ENCODE results near the gene ENDOD1. TPM values are rescaled to one million over a fixed set of nuclear protein-coding genes. Genes with fewer than 3 reads are reported as not detected.
"Not testable (repeated sequence)": the region's sequence is repeated elsewhere in the genome, so short reads cannot be mapped to it uniquely, and the experiment has no call there.

The ENDOD1 gene
- polyA plus RNA-seq, 3 donors = 1.3 to 3.4 (median 3.2) TPM

GRCh38 chr11:95044010-95044409 is 45.6 kb upstream of the ENDOD1 start:
- no peak overlapping the region for H3K9ac ChIP-seq (ENCODE audit: insufficient read depth, low read length, poor library complexity, severe bottlenecking)
- H3K4me1 ChIP-seq (ENCODE audit: control insufficient read depth in 1 of 2, insufficient read depth in 2 of 2, low read length in 2 of 2) = no peaks in the 10 kb centered on the region
- H3K4me3 ChIP-seq (replicated peaks in 1 of 3; ENCODE audit: low read depth in 2 of 3, low read length in 3 of 3) = no peak overlapping the region
- WGBS (ENCODE audit: insufficient coverage) = 100% methylated on average over 1 of the region's 4 CpGs
- no peaks in the 10 kb centered on the region for H3K9me3 ChIP-seq (replicated peaks in 1 of 2; ENCODE audit: control insufficient read depth in 1 of 2, insufficient read depth in 1 of 2, low read length in 2 of 2)
- no peak overlapping the region for H2AFZ ChIP-seq (ENCODE audit: insufficient read depth, low read depth, low read length, poor library complexity, severe bottlenecking)
- H3K79me2 ChIP-seq (ENCODE audit: insufficient read depth, low read length) = no peaks in the 10 kb centered on the region
- H4K20me1 ChIP-seq (ENCODE audit: insufficient read depth, low read length) = no peaks in the 10 kb centered on the region
- DNase-seq = no peak
- Mint-ChIP-seq H3K4me1 (no peaks in the 10 kb centered on the region), H3K4me3 (no peak overlapping the region), H3K9me3 (peaks cover 0 to 3% (median 0%) of the 10 kb centered on the region in 7 donors), H3K36me3 (no peaks in the 10 kb centered on the region), H3K27ac (no peak overlapping the region), H3K27me3 (ENCODE audit: low read depth in 3 of 3) (peaks cover 8 to 12% (median 11%) of the 10 kb centered on the region in 3 donors)
- no peak overlapping the region for H3K4me2 ChIP-seq (replicated peaks; ENCODE audit: extremely low read depth, low read length, poor library complexity, severe bottlenecking)
- no peaks in the 10 kb centered on the region for H3K36me3 ChIP-seq (replicated peaks in 1 of 2; ENCODE audit: control insufficient read depth in 1 of 2, insufficient read depth in 2 of 2, low read length in 2 of 2)
- TF ChIP-seq, protein P1, sequence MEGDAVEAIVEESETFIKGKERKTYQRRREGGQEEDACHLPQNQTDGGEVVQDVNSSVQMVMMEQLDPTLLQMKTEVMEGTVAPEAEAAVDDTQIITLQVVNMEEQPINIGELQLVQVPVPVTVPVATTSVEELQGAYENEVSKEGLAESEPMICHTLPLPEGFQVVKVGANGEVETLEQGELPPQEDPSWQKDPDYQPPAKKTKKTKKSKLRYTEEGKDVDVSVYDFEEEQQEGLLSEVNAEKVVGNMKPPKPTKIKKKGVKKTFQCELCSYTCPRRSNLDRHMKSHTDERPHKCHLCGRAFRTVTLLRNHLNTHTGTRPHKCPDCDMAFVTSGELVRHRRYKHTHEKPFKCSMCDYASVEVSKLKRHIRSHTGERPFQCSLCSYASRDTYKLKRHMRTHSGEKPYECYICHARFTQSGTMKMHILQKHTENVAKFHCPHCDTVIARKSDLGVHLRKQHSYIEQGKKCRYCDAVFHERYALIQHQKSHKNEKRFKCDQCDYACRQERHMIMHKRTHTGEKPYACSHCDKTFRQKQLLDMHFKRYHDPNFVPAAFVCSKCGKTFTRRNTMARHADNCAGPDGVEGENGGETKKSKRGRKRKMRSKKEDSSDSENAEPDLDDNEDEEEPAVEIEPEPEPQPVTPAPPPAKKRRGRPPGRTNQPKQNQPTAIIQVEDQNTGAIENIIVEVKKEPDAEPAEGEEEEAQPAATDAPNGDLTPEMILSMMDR (IDR thresholded peaks at IDR 0.05) = no peak
- H3K27ac ChIP-seq (ENCODE audit: low read depth in 1 of 2, low read length in 2 of 2) = no peak overlapping the region
- intact Hi-C loops (cut with micrococcal nuclease) = no loop called here
- H3K27me3 ChIP-seq (ENCODE audit: control insufficient read depth in 2 of 2, insufficient read depth in 2 of 2, low read length in 2 of 2) = peaks cover 0 to 3% of the 10 kb centered on the region in 2 donors

- DNase-seq = no peak
- H3K9me3 Mint-ChIP-seq = peaks cover 0 to 7% (median 0%) of the 10 kb centered on the region in 7 donors
- Histone ChIP-seq H3K9ac (ENCODE audit: insufficient read depth, low read length, poor library complexity, severe bottlenecking) (no peak overlapping the region), H3K79me2 (ENCODE audit: insufficient read depth, low read length) (no peaks in the 10 kb centered on the region), H3K4me3 (replicated peaks in 1 of 3; ENCODE audit: low read depth in 2 of 3, low read length in 3 of 3) (no peak overlapping the region), H3K27ac (ENCODE audit: low read depth in 1 of 2, low read length in 2 of 2) (no peak overlapping the region), H3K4me2 (replicated peaks; ENCODE audit: extremely low read depth, low read length, poor library complexity, severe bottlenecking) (no peak overlapping the region), H3K27me3 (ENCODE audit: control insufficient read depth in 2 of 2, insufficient read depth in 2 of 2, low read length in 2 of 2) (peaks cover 0 to 3% of the 10 kb centered on the region in 2 donors), H2AFZ (ENCODE audit: insufficient read depth, low read depth, low read length, poor library complexity, severe bottlenecking) (no peak overlapping the region), H3K9me3 (replicated peaks in 1 of 2; ENCODE audit: control insufficient read depth in 1 of 2, insufficient read depth in 1 of 2, low read length in 2 of 2) (no peaks in the 10 kb centered on the region), H3K4me1 (ENCODE audit: control insufficient read depth in 1 of 2, insufficient read depth in 2 of 2, low read length in 2 of 2) (no peaks in the 10 kb centered on the region), H4K20me1 (ENCODE audit: insufficient read depth, low read length) (no peaks in the 10 kb centered on the region), H3K36me3 (replicated peaks in 1 of 2; ENCODE audit: control insufficient read depth in 1 of 2, insufficient read depth in 2 of 2, low read length in 2 of 2) (no peaks in the 10 kb centered on the region)
- no peak overlapping the region for H3K27ac Mint-ChIP-seq
- peaks cover 6 to 13% (median 12%) of the 10 kb centered on the region in 3 donors for H3K27me3 Mint-ChIP-seq (ENCODE audit: low read depth in 3 of 3)
- TF ChIP-seq, protein P1 (IDR thresholded peaks at IDR 0.05) = no peak
- no peaks in the 10 kb centered on the region for H3K4me1 Mint-ChIP-seq
- H3K4me3 Mint-ChIP-seq = no peak overlapping the region
- H3K36me3 Mint-ChIP-seq = no peaks in the 10 kb centered on the region
- intact Hi-C loops (cut with micrococcal nuclease) = no loop called here
Measured at GRCh38 chr11:95045812-95046211, 43.8 kb upstream of the ENDOD1 start.

- H3K27ac Mint-ChIP-seq = peak within 1 kb of the TSS in 1 of 7 donors; percentile 24
- WGBS (ENCODE audit: insufficient coverage) = no CpG with 5 or more reads among the region's 3 CpGs
- intact Hi-C loops (cut with micrococcal nuclease); H3K4me1 Mint-ChIP-seq; DNase-seq; H3K4me3 Mint-ChIP-seq; H3K27ac ChIP-seq (ENCODE audit: low read depth in 1 of 2, low read length in 2 of 2); H3K36me3 ChIP-seq (replicated peaks in 1 of 2; ENCODE audit: control insufficient read depth in 1 of 2, insufficient read depth in 2 of 2, low read length in 2 of 2); H3K4me2 ChIP-seq (replicated peaks; ENCODE audit: extremely low read depth, low read length, poor library complexity, severe bottlenecking); H3K4me3 ChIP-seq (replicated peaks in 1 of 3; ENCODE audit: low read depth in 2 of 3, low read length in 3 of 3); H3K4me1 ChIP-seq (ENCODE audit: control insufficient read depth in 1 of 2, insufficient read depth in 2 of 2, low read length in 2 of 2); H3K9me3 Mint-ChIP-seq; H4K20me1 ChIP-seq (ENCODE audit: insufficient read depth, low read length); H3K36me3 Mint-ChIP-seq; H3K27me3 Mint-ChIP-seq (ENCODE audit: low read depth in 3 of 3); H3K9ac ChIP-seq (ENCODE audit: insufficient read depth, low read length, poor library complexity, severe bottlenecking); H2AFZ ChIP-seq (ENCODE audit: insufficient read depth, low read depth, low read length, poor library complexity, severe bottlenecking); H3K79me2 ChIP-seq (ENCODE audit: insufficient read depth, low read length); H3K9me3 ChIP-seq (replicated peaks in 1 of 2; ENCODE audit: control insufficient read depth in 1 of 2, insufficient read depth in 1 of 2, low read length in 2 of 2); H3K27me3 ChIP-seq (ENCODE audit: control insufficient read depth in 2 of 2, insufficient read depth in 2 of 2, low read length in 2 of 2): not testable (repeated sequence)
Measured at GRCh38 chr11:95049122-95049521, 40.5 kb upstream of the ENDOD1 start, which contains the start of gene KDM4F. Gene KDM4F, plus strand, starts transcription at chr11:95049422.

All from CD14-positive monocyte (primary cell).